Fibroblast of skin of back (primary cell): ENCODE data around the gene SEC16A.
A peak's percentile ranks its signal among the peaks of the same experiment; 100 is the strongest.
"Not testable (repeated sequence)": the region's sequence is repeated elsewhere in the genome, so short reads cannot be mapped to it uniquely, and the experiment has no call there.

Source experiments
- DNase-seq: peaks from one replicate; pipeline ENCODE4 v3.0.0-alpha.2; 2013

SEC16A gene

GRCh38 chr9:136439481-136440408 is 43.1 kb downstream of the SEC16A start, which contains the start of gene INPP5E:
TSS of gene INPP5E (minus strand) at chr9:136439845. CDS start at chr9:136439419, 426 bp downstream.
- peak; percentile 71 for DNase-seq

- DNase-seq = peak; percentile 18
Measured at GRCh38 chr9:136438548-136439480, 44.0 kb downstream of the SEC16A start.

- no peak for DNase-seq
Measured at GRCh38 chr9:136437839-136438547, 44.8 kb downstream of the SEC16A start.

- DNase-seq = no peak
Measured at GRCh38 chr9:136437430-136437829, 45.4 kb downstream of the SEC16A start.

GRCh38 chr9:136436055-136436634 is 46.7 kb downstream of the SEC16A start:
- DNase-seq = no peak

- DNase-seq = no peak
Measured at GRCh38 chr9:136434580-136435169, 48.2 kb downstream of the SEC16A start.

- no peak for DNase-seq
Measured at GRCh38 chr9:136433849-136434579, 48.8 kb downstream of the SEC16A start.

- DNase-seq = no peak
Measured at GRCh38 chr9:136433043-136433715, 49.7 kb downstream of the SEC16A start.

- DNase-seq = no peak
Measured at GRCh38 chr9:136432591-136432990, 50.2 kb downstream of the SEC16A start.

- DNase-seq = no peak
Measured at GRCh38 chr9:136431782-136432350, 51.0 kb downstream of the SEC16A start.

GRCh38 chr9:136430588-136431234 is 52.1 kb downstream of the SEC16A start:
- DNase-seq = no peak

- no peak for DNase-seq
Measured at GRCh38 chr9:136429683-136430491, 53.0 kb downstream of the SEC16A start.

GRCh38 chr9:136429075-136429628 is 53.7 kb downstream of the SEC16A start:
- DNase-seq = no peak

GRCh38 chr9:136426787-136427186 is 56.1 kb downstream of the SEC16A start:
- DNase-seq = no peak

GRCh38 chr9:136425367-136425766 is 57.5 kb downstream of the SEC16A start:
- DNase-seq = not testable (repeated sequence)

GRCh38 chr9:136424750-136425362 is 58.0 kb downstream of the SEC16A start:
- DNase-seq = no peak

- no peak for DNase-seq
Measured at GRCh38 chr9:136423432-136424146, 59.3 kb downstream of the SEC16A start.
